ENCODE data around the gene KCTD21.

Gene KCTD21

DNA sequence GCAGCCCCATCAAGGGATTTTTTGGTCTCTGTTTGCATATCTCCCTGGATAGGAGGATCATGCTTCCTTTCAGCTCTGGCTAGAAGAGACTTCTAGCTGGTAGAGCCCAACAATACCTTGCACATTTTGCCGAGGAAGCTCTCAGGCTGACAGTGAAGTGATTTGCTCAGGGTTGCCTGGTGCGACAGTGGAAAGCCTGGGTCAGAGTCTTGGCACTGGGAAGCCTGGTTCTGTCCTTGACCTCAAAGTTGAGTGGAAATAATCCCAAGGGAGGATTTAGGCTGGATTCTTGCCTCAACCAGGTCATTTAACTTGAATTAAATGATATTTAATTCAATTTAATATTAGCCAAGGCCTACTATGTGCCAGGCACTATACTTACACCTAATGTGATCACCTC lies 24.6 kb downstream of the KCTD21 start:
- H3K27me3 ChIP-seq (ENCODE audit: low read length) = no peaks in the 10 kb centered on the region
- no peak overlapping the region for H3K9ac ChIP-seq (ENCODE audit: low read length)
- no peak overlapping the region for H3K27ac ChIP-seq (ENCODE audit: low read depth, low read length)
- H3K4me2 ChIP-seq (ENCODE audit: low read depth, low read length, poor library complexity, severe bottlenecking) = no peak overlapping the region
- no peaks in the 10 kb centered on the region for H3K9me3 ChIP-seq (ENCODE audit: insufficient read depth, low read length)
- no peak for TF ChIP-seq EZH2phosphoT487 (conservative IDR thresholded peaks at IDR 0.05; ENCODE audit: low read length)
- TF ChIP-seq, protein P1, sequence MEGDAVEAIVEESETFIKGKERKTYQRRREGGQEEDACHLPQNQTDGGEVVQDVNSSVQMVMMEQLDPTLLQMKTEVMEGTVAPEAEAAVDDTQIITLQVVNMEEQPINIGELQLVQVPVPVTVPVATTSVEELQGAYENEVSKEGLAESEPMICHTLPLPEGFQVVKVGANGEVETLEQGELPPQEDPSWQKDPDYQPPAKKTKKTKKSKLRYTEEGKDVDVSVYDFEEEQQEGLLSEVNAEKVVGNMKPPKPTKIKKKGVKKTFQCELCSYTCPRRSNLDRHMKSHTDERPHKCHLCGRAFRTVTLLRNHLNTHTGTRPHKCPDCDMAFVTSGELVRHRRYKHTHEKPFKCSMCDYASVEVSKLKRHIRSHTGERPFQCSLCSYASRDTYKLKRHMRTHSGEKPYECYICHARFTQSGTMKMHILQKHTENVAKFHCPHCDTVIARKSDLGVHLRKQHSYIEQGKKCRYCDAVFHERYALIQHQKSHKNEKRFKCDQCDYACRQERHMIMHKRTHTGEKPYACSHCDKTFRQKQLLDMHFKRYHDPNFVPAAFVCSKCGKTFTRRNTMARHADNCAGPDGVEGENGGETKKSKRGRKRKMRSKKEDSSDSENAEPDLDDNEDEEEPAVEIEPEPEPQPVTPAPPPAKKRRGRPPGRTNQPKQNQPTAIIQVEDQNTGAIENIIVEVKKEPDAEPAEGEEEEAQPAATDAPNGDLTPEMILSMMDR (IDR thresholded peaks at IDR 0.05; ENCODE audit: insufficient read depth, low read length, poor library complexity, severe bottlenecking) = no peak
- no peaks in the 10 kb centered on the region for H3K9me2 ChIP-seq (replicated peaks; ENCODE audit: insufficient read depth, low read length)
- no peaks in the 10 kb centered on the region for H3K79me2 ChIP-seq (ENCODE audit: insufficient read depth, low read length)
- H3K4me3 ChIP-seq (ENCODE audit: insufficient read depth, low read length, poor library complexity, severe bottlenecking) = no peak overlapping the region
- H3F3A ChIP-seq (ENCODE audit: insufficient read depth) = no peaks in the 10 kb centered on the region
- H2AFZ ChIP-seq (ENCODE audit: low read depth, low read length, severe bottlenecking) = no peak overlapping the region
- no peaks in the 10 kb centered on the region for H4K20me1 ChIP-seq (ENCODE audit: low read depth, low read length)
- no peaks in the 10 kb centered on the region for H3K36me3 ChIP-seq (ENCODE audit: low read length)

DNA sequence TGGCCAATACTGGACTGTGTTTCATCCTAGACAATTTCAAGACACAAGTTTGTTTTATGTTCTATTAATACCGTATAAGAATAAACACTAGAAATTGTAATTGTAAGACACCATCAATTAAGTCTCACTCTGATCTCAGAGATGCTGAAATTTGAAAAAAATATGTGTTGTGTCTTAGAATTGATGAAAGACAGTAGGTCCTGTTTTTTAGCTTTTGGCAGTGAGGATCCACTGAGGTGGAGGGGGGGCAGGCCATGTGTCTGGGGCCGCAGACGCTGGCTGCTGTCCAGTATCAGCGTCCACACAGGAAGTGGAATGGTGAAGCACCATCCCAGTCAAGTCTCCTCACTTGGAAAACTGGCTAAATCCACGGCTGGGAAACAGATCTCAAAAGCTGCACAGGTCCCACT lies 26.5 kb downstream of the KCTD21 start:
- H3K79me2 ChIP-seq (ENCODE audit: insufficient read depth, low read length) = no peaks in the 10 kb centered on the region
- H2AFZ ChIP-seq (ENCODE audit: low read depth, low read length, severe bottlenecking) = no peak overlapping the region
- no peak overlapping the region for H3K27ac ChIP-seq (ENCODE audit: low read depth, low read length)
- no peak overlapping the region for H3K4me3 ChIP-seq (ENCODE audit: insufficient read depth, low read length, poor library complexity, severe bottlenecking)
- H4K20me1 ChIP-seq (ENCODE audit: low read depth, low read length) = no peaks in the 10 kb centered on the region
- H3K4me2 ChIP-seq (ENCODE audit: low read depth, low read length, poor library complexity, severe bottlenecking) = no peak overlapping the region
- no peaks in the 10 kb centered on the region for H3K27me3 ChIP-seq (ENCODE audit: low read length)
- H3K9me3 ChIP-seq (ENCODE audit: insufficient read depth, low read length) = no peaks in the 10 kb centered on the region
- no peaks in the 10 kb centered on the region for H3K9me2 ChIP-seq (replicated peaks; ENCODE audit: insufficient read depth, low read length)
- no peaks in the 10 kb centered on the region for H3K36me3 ChIP-seq (ENCODE audit: low read length)
- no peak for TF ChIP-seq EZH2phosphoT487 (conservative IDR thresholded peaks at IDR 0.05; ENCODE audit: low read length)
- TF ChIP-seq, protein P1 (IDR thresholded peaks at IDR 0.05; ENCODE audit: insufficient read depth, low read length, poor library complexity, severe bottlenecking) = no peak
- no peaks in the 10 kb centered on the region for H3F3A ChIP-seq (ENCODE audit: insufficient read depth)
- H3K9ac ChIP-seq (ENCODE audit: low read length) = no peak overlapping the region

DNA sequence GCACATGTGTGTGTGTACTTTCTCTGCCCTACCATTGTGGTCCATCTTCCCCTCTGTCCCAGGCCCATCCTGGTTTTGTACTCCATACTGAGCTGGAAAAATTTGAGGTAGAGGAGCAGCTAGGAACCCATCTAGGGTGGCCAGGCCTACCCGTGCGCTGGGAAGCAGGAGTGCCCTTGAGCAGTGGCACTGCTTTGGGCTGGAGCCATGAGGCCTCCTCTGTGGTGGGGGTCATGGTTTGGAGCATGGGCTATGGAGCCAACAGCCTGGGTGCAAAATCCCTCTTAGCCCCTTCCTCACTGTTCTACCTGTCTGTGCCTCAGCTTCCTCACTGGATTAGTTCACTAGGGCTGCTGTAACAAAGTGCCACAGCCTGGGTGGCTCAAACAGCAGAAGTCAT lies 27.1 kb downstream of the KCTD21 start:
- Histone ChIP-seq H3K27me3 (ENCODE audit: low read length) (no peaks in the 10 kb centered on the region), H3K79me2 (ENCODE audit: insufficient read depth, low read length) (no peaks in the 10 kb centered on the region), H3K9me2 (replicated peaks; ENCODE audit: insufficient read depth, low read length) (no peaks in the 10 kb centered on the region), H4K20me1 (ENCODE audit: low read depth, low read length) (no peaks in the 10 kb centered on the region), H3K27ac (ENCODE audit: low read depth, low read length) (no peak overlapping the region), H3F3A (ENCODE audit: insufficient read depth) (no peaks in the 10 kb centered on the region), H3K4me2 (ENCODE audit: low read depth, low read length, poor library complexity, severe bottlenecking) (no peak overlapping the region), H3K9ac (ENCODE audit: low read length) (no peak overlapping the region), H3K4me3 (ENCODE audit: insufficient read depth, low read length, poor library complexity, severe bottlenecking) (no peak overlapping the region), H3K36me3 (ENCODE audit: low read length) (no peaks in the 10 kb centered on the region), H2AFZ (ENCODE audit: low read depth, low read length, severe bottlenecking) (no peak overlapping the region), H3K9me3 (ENCODE audit: insufficient read depth, low read length) (no peaks in the 10 kb centered on the region)
- TF ChIP-seq EZH2phosphoT487 (conservative IDR thresholded peaks at IDR 0.05; ENCODE audit: low read length) = no peak
- TF ChIP-seq, protein P1 (IDR thresholded peaks at IDR 0.05; ENCODE audit: insufficient read depth, low read length, poor library complexity, severe bottlenecking) = no peak
